ENCODE results near the gene TIPIN. TPM values are rescaled to one million over a fixed set of nuclear protein-coding genes. Genes with fewer than 3 reads are reported as not detected.

The TIPIN gene, protein sequence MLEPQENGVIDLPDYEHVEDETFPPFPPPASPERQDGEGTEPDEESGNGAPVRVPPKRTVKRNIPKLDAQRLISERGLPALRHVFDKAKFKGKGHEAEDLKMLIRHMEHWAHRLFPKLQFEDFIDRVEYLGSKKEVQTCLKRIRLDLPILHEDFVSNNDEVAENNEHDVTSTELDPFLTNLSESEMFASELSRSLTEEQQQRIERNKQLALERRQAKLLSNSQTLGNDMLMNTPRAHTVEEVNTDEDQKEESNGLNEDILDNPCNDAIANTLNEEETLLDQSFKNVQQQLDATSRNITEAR
- 8.3 and 14.3 TPM in 2 replicates for total RNA-seq (ENCODE audit: low replicate concordance)
- long read RNA-seq, transcript TIPIN-201 (8 exons, 1,744 nt) = major isoform, 12 of 17 reads
- long read RNA-seq, partial matches to known transcripts = 2 of 17 reads
- long read RNA-seq, other reads (novel, unspliced or antisense) = 3 of 17 reads

DNA sequence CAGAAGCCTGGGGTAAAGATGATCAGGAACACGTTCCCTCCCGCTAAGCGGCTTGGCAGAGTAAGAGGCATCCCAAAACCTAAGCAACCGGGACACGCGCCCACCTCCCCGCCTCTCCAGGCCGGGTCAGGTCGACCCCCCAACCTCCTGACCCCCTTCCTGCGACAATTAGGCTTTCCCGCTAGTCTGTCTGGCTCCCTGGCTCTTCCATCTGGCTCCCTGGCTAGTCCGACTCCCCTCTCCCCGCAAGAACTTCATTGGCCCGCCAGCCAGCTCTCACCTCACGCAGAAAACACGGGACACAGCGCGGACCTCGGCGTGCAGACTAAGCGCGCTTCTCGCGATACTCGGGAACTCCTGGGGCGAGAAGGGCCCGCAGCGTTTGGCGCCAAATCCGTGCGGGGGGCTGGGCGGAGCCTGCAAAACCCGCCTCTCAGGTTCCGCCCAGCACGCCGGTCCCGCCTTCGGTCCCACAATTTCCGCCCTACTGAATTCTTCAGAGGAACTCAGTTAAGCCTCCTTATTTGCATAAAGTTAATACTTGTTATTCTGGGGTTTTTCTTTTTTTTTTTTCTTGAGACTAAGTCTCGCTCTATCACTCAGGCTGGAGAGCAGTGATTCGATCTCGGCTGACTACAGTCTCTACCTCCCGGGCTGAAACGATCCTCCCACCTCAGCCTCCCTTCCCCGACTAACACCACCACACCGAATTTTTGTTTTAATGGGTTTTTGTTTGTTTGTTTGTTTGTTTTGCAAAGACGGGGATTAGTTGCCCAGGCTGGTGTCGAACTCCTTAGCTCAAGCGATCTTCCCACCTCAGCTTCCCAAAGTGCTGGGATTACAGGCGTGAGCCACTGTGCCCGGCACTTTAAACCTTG is at the start of gene TIPIN:
TSS of gene TIPIN (minus strand) at position 327 of the 878 bp plus-strand sequence. CDS start 3,738 bp downstream, outside the sequence.
- H3K4me1 Mint-ChIP-seq (ENCODE audit: unreplicated experiment) = peaks cover 17% of the 10 kb centered on the region
- peak; percentile 97 for DNase-seq (ENCODE audit: extremely low spot score, unreplicated experiment)
- no peaks in the 10 kb centered on the region for H3K27me3 Mint-ChIP-seq
- TF ChIP-seq, protein P1, sequence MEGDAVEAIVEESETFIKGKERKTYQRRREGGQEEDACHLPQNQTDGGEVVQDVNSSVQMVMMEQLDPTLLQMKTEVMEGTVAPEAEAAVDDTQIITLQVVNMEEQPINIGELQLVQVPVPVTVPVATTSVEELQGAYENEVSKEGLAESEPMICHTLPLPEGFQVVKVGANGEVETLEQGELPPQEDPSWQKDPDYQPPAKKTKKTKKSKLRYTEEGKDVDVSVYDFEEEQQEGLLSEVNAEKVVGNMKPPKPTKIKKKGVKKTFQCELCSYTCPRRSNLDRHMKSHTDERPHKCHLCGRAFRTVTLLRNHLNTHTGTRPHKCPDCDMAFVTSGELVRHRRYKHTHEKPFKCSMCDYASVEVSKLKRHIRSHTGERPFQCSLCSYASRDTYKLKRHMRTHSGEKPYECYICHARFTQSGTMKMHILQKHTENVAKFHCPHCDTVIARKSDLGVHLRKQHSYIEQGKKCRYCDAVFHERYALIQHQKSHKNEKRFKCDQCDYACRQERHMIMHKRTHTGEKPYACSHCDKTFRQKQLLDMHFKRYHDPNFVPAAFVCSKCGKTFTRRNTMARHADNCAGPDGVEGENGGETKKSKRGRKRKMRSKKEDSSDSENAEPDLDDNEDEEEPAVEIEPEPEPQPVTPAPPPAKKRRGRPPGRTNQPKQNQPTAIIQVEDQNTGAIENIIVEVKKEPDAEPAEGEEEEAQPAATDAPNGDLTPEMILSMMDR (conservative IDR thresholded peaks at IDR 0.05) = no peak
- H3K4me3 Mint-ChIP-seq = peak within 1 kb of the TSS; percentile 95
- peaks cover 13% of the 10 kb centered on the region for H3K36me3 Mint-ChIP-seq
- H3K9me3 Mint-ChIP-seq = no peaks in the 10 kb centered on the region
- peak within 1 kb of the TSS; percentile 83 for H3K27ac Mint-ChIP-seq

DNA sequence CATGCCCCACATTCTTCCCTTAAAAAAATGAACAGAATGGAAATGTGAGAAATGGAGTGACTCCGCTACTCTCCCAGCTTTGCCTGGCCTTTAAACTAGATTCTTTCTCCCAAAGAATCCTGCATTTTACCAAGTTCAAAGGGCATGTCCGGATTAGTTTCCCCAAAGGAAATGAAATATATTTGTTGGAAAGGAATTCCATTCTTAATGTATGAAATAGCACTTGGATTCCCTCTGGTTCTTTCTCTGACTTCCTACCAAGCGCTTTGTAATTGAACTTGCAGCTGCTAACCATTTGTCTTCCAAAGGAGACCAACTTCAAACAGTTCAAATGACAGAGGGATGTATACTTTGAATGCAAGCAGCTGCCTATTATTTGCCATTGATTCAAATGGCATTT is 49.1 kb upstream of the TIPIN start:
- Mint-ChIP-seq H3K27me3 (no peaks in the 10 kb centered on the region), H3K4me1 (ENCODE audit: unreplicated experiment) (peaks cover 47% of the 10 kb centered on the region), H3K9me3 (no peaks in the 10 kb centered on the region), H3K27ac (no peak overlapping the region), H3K36me3 (peaks cover 4% of the 10 kb centered on the region), H3K4me3 (no peak overlapping the region)
- no peak for DNase-seq (ENCODE audit: extremely low spot score, unreplicated experiment)
- TF ChIP-seq, protein P1 (conservative IDR thresholded peaks at IDR 0.05) = no peak

- Mint-ChIP-seq H3K36me3 (peaks cover 4% of the 10 kb centered on the region), H3K4me3 (no peak overlapping the region), H3K9me3 (no peaks in the 10 kb centered on the region), H3K27me3 (no peaks in the 10 kb centered on the region), H3K4me1 (ENCODE audit: unreplicated experiment) (peaks cover 51% of the 10 kb centered on the region), H3K27ac (no peak overlapping the region)
- no peak for DNase-seq (ENCODE audit: extremely low spot score, unreplicated experiment)
- TF ChIP-seq, protein P1 (conservative IDR thresholded peaks at IDR 0.05) = no peak
Measured at GRCh38 chr15:66405007-66405406, 48.5 kb upstream of the TIPIN start.

GRCh38 chr15:66404532-66404931 is 48.0 kb upstream of the TIPIN start:
- Mint-ChIP-seq H3K36me3 (peaks cover 4% of the 10 kb centered on the region), H3K4me3 (no peak overlapping the region), H3K9me3 (no peaks in the 10 kb centered on the region), H3K27me3 (no peaks in the 10 kb centered on the region), H3K27ac (no peak overlapping the region), H3K4me1 (ENCODE audit: unreplicated experiment) (peaks cover 46% of the 10 kb centered on the region)
- TF ChIP-seq, protein P1 (conservative IDR thresholded peaks at IDR 0.05) = peak; percentile 60
- DNase-seq (ENCODE audit: extremely low spot score, unreplicated experiment) = no peak

GRCh38 chr15:66404122-66404521 is 47.6 kb upstream of the TIPIN start:
- Mint-ChIP-seq H3K4me1 (ENCODE audit: unreplicated experiment) (peaks cover 42% of the 10 kb centered on the region), H3K27me3 (no peaks in the 10 kb centered on the region), H3K36me3 (peaks cover 4% of the 10 kb centered on the region), H3K27ac (no peak overlapping the region), H3K9me3 (no peaks in the 10 kb centered on the region), H3K4me3 (no peak overlapping the region)
- TF ChIP-seq, protein P1 (conservative IDR thresholded peaks at IDR 0.05) = no peak
- no peak for DNase-seq (ENCODE audit: extremely low spot score, unreplicated experiment)

Measured in type B pancreatic cell (in vitro differentiated cells).